Naive thymus-derived CD8-positive, alpha-beta T cell (primary cell): ENCODE results near the gene ATP9A. TPM values are rescaled to one million over a fixed set of nuclear protein-coding genes. Genes with fewer than 3 reads are reported as not detected.
A peak's percentile ranks its signal among the peaks of the same experiment; 100 is the strongest.

Experiments used
- ATAC-seq, 2 donors: fragments of 150-1000 bp; cut with Tn5 transposase in 1 of 2; sonication (Bioruptor Pico), chemical (Tn5 transposase) in 1 of 2; 1 replicate in 1 of 2; 2 replicates in 1 of 2; pipeline ENCODE4 v1.10.0; 2021; ENCODE audit warnings: mild to moderate bottlenecking in 2 of 2, moderate library complexity in 2 of 2
- POLR2A ChIA-PET: fragments of 350-600 bp; sonication (Branson Sonifier 250); formaldehyde crosslinking; loops from one replicate; lab custom pipeline; 2021; ENCODE audit warnings: antibody characterized with exemption; lab: Charles Lee
- DNase-seq, 10 donors: peaks; one replicate each; pipeline versions ENCODE4 v3.0.0 to v3.0.0-alpha.2; 2020 to 2022
- H3K27ac Mint-ChIP-seq, 10 donors: one replicate each; pipeline ENCODE4 v1.8.0; 2020 to 2022; ENCODE audit warnings: mild to moderate bottlenecking in 10 of 10, mixed read lengths in 10 of 10, moderate library complexity in 4 of 10, inconsistent platforms in 1 of 10
- H3K27me3 Mint-ChIP-seq, 5 donors: one replicate each; pipeline ENCODE4 v1.8.0; 2021 to 2022; ENCODE audit warnings: mixed read lengths in 5 of 5
- H3K36me3 Mint-ChIP-seq, 3 donors: one replicate each; pipeline ENCODE4 v1.8.0; 2020 to 2022; ENCODE audit warnings: mixed read lengths in 3 of 3, mild to moderate bottlenecking in 2 of 3, inconsistent platforms in 1 of 3
- H3K4me1 Mint-ChIP-seq, 4 donors: one replicate each; pipeline ENCODE4 v1.8.0; 2021 to 2022; ENCODE audit warnings: mixed read lengths in 4 of 4
- H3K4me3 Mint-ChIP-seq, 10 donors: one replicate each; pipeline ENCODE4 v1.8.0; 2020 to 2022; ENCODE audit warnings: mild to moderate bottlenecking in 10 of 10, mixed read lengths in 10 of 10, moderate library complexity in 6 of 10, inconsistent platforms in 1 of 10
- H3K9me3 Mint-ChIP-seq, 9 donors: one replicate each; pipeline ENCODE4 v1.8.0; 2020 to 2022; ENCODE audit warnings: mixed read lengths in 9 of 9, mild to moderate bottlenecking in 3 of 9, inconsistent platforms in 1 of 9, moderate library complexity in 1 of 9
- polyA plus RNA-seq, 3 donors: library from polyadenylated mRNA; unstranded; fragments of 300-500 nt; fragmentation: Illumina TruSeq; gene quantifications; one replicate each; pipeline ENCODE4 v1.2.3, GENCODE V29; 2021
- total RNA-seq, 8 experiments: library from RNA in 2 of 8; stranded (reverse) in 2 of 8; gene quantifications; one replicate each; pipeline ENCODE4 v1.2.3 and lab custom pipeline; 2021 to 2026

ATP9A gene
- total and polyA plus RNA-seq, 5 experiments from 2014 or later: 0.08 to 0.19 TPM; not detected in 3

DNA sequence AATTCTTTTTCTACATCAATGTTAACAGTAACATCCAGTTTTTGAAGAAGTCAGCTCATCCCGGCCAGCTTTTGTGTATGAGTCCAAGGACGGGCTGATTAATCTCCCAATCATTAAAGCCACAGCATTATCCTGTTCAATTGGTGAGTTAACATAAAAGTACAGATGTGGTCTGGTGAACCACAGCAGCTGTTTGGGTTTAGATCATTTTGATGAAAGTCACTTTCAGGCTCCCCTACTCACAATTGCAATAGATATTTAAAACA is 156.6 kb downstream of the ATP9A start:
- POLR2A ChIA-PET: no interaction called here
- Mint-ChIP-seq H3K4me1 (no peaks in the 10 kb centered on the region), H3K9me3 (no peaks in the 10 kb centered on the region), H3K27me3 (peaks cover 0 to 8% (median 2%) of the 10 kb centered on the region in 5 donors), H3K36me3 (no peaks in the 10 kb centered on the region), H3K4me3 (no peak overlapping the region), H3K27ac (no peak overlapping the region)
- no peak for ATAC-seq
- DNase-seq: no peak

DNA sequence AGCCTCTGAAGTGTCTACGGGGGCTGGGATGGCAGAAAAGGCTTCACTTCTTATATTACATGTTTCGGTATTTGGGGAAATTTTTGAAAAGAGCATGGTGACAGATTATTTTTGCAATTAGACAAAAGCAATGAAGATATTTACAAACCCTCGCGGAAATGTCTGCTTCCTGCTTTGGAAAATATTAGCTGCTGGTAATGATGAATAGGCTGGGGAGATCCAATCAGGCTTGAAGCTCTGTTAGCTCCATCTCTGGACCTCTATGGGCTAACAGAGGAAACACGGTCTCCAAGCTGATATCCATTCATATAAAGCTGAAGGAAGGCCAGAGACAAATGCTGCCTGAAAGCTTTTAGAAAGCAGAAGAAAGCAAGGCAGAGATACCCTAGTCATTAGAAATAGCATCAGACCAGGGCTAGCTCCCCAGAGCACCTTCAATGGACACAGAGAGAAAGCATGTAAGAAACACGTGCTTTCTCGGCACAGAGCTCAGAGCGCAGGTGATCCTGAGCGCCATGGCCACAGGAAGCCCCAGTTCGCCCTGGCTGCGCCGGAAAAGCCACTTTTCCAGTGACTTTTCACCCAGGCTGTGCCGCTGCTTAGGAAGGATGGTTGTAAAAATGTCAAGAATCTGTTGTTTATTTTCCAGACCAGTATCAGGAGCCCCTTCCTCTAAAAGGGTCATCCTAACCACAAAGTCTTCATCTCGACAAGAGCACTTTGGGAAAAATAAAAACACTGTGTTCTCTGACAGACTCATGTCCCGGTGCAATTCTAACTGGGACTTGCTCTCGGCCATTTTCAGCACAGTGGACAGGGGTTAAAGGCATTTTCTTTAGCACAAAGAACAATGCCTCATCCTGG is 157.2 kb downstream of the ATP9A start:
- Mint-ChIP-seq H3K9me3 (no peaks in the 10 kb centered on the region), H3K27me3 (peaks cover 0 to 8% (median 2%) of the 10 kb centered on the region in 5 donors), H3K4me1 (no peaks in the 10 kb centered on the region), H3K36me3 (no peaks in the 10 kb centered on the region), H3K27ac (no peak overlapping the region), H3K4me3 (no peak overlapping the region)
- no peak for ATAC-seq
- POLR2A ChIA-PET: no interaction called here
- DNase-seq: no peak

- Mint-ChIP-seq H3K36me3 (no peaks in the 10 kb centered on the region), H3K4me3 (no peak overlapping the region), H3K9me3 (no peaks in the 10 kb centered on the region), H3K4me1 (no peaks in the 10 kb centered on the region), H3K27ac (peak overlapping the region in 1 of 10 donors; percentile 12), H3K27me3 (peaks cover 0 to 8% (median 2%) of the 10 kb centered on the region in 5 donors)
- POLR2A ChIA-PET: no interaction called here
- no peak for DNase-seq
- no peak for ATAC-seq
Measured at GRCh38 chr20:51610111-51610510, 158.1 kb downstream of the ATP9A start.

GRCh38 chr20:51609251-51609650 is 158.9 kb downstream of the ATP9A start:
- peaks cover 0 to 9% (median 2%) of the 10 kb centered on the region in 5 donors for H3K27me3 Mint-ChIP-seq
- POLR2A ChIA-PET: no interaction called here
- H3K9me3 Mint-ChIP-seq: no peaks in the 10 kb centered on the region
- ATAC-seq: no peak
- no peak overlapping the region for H3K4me3 Mint-ChIP-seq
- no peaks in the 10 kb centered on the region for H3K36me3 Mint-ChIP-seq
- no peak overlapping the region for H3K27ac Mint-ChIP-seq
- H3K4me1 Mint-ChIP-seq: no peaks in the 10 kb centered on the region
- no peak for DNase-seq

DNA sequence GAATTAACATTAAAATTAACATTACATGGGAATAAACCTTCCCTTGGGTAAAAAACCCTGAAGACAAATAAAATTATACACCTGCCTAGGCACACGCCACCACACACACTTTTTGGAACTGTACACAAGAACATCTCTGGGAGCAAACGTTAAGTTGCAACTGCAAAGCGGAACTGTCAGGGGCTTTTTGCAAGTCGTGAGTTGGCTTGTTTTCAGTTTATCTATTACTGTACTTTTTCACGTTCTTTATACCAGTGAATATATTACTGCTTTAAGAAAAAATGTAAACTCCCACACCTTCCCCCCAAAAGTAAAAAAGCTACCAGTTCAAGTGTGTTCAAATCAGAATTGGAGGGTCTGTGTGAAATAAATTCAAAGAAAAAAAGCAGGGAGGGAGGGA is 160.1 kb downstream of the ATP9A start:
- no peaks in the 10 kb centered on the region for H3K36me3 Mint-ChIP-seq
- POLR2A ChIA-PET: no interaction called here
- peak overlapping the region in 1 of 10 donors; percentile 37 for H3K4me3 Mint-ChIP-seq
- no peaks in the 10 kb centered on the region for H3K4me1 Mint-ChIP-seq
- no peaks in the 10 kb centered on the region for H3K9me3 Mint-ChIP-seq
- peaks cover 0 to 9% (median 2%) of the 10 kb centered on the region in 5 donors for H3K27me3 Mint-ChIP-seq
- DNase-seq (no peak), ATAC-seq (no peak)
- peak overlapping the region in 1 of 10 donors; percentile 25 for H3K27ac Mint-ChIP-seq

DNA sequence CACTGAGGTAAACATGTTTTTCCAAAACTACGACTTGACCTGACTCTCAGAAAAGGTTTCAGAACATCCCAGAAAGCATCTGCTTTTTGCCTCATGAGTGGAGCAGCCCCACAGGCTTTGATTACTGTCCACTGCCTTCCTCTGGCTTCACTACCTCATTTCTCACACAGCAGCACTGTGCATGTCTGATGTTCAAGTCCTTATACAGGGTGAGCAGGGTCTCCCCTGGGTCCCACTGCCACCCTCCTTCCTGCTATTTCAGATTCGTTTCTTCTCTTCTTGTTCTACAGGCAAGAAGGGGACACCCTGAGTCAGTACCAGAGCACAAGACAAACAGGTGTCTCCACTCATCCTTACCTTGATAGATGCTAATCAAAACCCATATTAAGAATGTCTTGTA is 161.0 kb downstream of the ATP9A start:
- Mint-ChIP-seq H3K9me3 (no peaks in the 10 kb centered on the region), H3K36me3 (no peaks in the 10 kb centered on the region), H3K27me3 (peaks cover 0 to 9% (median 0%) of the 10 kb centered on the region in 5 donors), H3K4me3 (no peak overlapping the region), H3K27ac (no peak overlapping the region), H3K4me1 (no peaks in the 10 kb centered on the region)
- ATAC-seq (no peak), DNase-seq (no peak)
- POLR2A ChIA-PET: no interaction called here

DNA sequence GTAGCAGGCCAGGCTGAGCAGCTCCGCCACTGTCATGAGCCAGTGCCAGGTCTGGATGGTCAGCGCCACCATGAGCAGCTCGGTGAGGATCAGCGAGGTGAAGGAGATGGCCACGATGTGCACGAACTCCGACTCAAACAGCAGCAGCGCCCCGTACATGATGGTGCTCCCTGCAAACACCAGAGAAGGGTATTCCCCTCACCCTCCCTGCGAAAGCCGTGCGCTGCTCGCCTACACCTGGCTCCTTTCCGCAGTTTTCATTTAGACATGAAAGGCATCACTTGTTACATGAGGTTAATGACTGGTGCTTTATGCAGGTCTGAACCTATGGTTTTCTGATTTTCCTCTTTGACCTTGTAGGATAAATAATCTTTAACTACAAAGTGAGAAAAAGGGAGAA is 163.3 kb downstream of the ATP9A start:
- H3K36me3 Mint-ChIP-seq: no peaks in the 10 kb centered on the region
- POLR2A ChIA-PET: no interaction called here
- H3K9me3 Mint-ChIP-seq: no peaks in the 10 kb centered on the region
- ATAC-seq (no peak), DNase-seq (no peak)
- peak overlapping the region in 1 of 10 donors; percentile 41 for H3K27ac Mint-ChIP-seq
- peaks cover 0 to 5% (median 0%) of the 10 kb centered on the region in 5 donors for H3K27me3 Mint-ChIP-seq
- H3K4me1 Mint-ChIP-seq: no peaks in the 10 kb centered on the region
- no peak overlapping the region for H3K4me3 Mint-ChIP-seq

- H3K36me3 Mint-ChIP-seq: no peaks in the 10 kb centered on the region
- POLR2A ChIA-PET: no interaction called here
- no peak overlapping the region for H3K4me3 Mint-ChIP-seq
- H3K27me3 Mint-ChIP-seq: peaks cover 0 to 8% (median 0%) of the 10 kb centered on the region in 5 donors
- no peak for ATAC-seq
- DNase-seq: no peak
- no peaks in the 10 kb centered on the region for H3K9me3 Mint-ChIP-seq
- H3K27ac Mint-ChIP-seq: no peak overlapping the region
- no peaks in the 10 kb centered on the region for H3K4me1 Mint-ChIP-seq
Measured at GRCh38 chr20:51602131-51602530, 166.1 kb downstream of the ATP9A start.

- H3K36me3 Mint-ChIP-seq: no peaks in the 10 kb centered on the region
- no peaks in the 10 kb centered on the region for H3K9me3 Mint-ChIP-seq
- H3K4me3 Mint-ChIP-seq: no peak overlapping the region
- H3K27me3 Mint-ChIP-seq: peaks cover 0 to 8% (median 0%) of the 10 kb centered on the region in 5 donors
- H3K4me1 Mint-ChIP-seq: peaks cover 0 to under 1% (median 0%) of the 10 kb centered on the region in 4 donors
- POLR2A ChIA-PET: no interaction called here
- DNase-seq (no peak), ATAC-seq (no peak)
- no peak overlapping the region for H3K27ac Mint-ChIP-seq
Measured at GRCh38 chr20:51600950-51601349, 167.2 kb downstream of the ATP9A start.

DNA sequence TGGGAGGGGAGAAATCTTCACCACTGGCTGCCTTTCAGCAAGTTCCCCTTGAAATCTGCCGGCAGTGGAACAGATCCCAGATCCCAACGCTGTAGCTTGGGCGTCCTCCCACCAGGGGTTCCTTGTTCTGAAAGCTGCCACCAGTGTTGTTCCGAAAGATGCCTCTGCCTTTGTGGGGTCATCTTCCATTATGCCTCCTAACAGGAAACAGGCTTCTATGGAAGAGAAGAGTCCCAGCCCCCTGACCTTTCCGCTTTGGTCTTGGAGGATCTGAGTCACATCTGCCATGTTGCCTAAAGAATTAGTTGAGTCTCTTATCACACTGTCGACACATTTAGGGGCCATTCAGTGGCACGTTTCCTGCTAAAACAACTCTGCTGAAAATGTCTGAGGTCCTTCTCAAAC is 168.2 kb downstream of the ATP9A start:
- no peak for DNase-seq
- no peaks in the 10 kb centered on the region for H3K36me3 Mint-ChIP-seq
- H3K9me3 Mint-ChIP-seq: no peaks in the 10 kb centered on the region
- ATAC-seq: no peak
- H3K27me3 Mint-ChIP-seq: peaks cover 0 to 7% (median 0%) of the 10 kb centered on the region in 5 donors
- H3K4me1 Mint-ChIP-seq: peaks cover 0 to 6% (median 2%) of the 10 kb centered on the region in 4 donors
- H3K27ac Mint-ChIP-seq: no peak overlapping the region
- POLR2A ChIA-PET: no interaction called here
- H3K4me3 Mint-ChIP-seq: no peak overlapping the region

DNA sequence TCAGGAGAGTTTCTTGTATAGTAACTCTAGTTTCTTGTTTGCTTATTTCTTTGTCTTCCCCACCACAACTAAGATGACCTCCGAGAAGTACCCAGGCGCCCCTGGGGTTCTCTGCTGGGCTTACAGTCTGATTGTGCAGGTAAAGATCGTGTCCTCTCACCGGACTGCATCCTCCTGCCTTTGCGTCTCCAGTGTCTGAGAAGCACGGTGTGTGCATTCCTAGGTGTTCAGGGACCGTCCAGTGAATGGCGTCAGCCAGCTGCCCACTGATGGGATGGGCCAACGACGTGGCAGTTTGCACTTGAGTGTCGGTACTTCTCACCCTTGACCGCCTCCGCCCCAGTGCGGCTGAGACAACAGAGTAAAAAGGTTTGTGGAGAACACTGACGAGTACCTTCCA is 169.6 kb downstream of the ATP9A start:
- H3K4me1 Mint-ChIP-seq: peaks cover 2 to 16% (median 11%) of the 10 kb centered on the region in 4 donors
- POLR2A ChIA-PET: no interaction called here
- DNase-seq (no peak), ATAC-seq (no peak)
- no peaks in the 10 kb centered on the region for H3K9me3 Mint-ChIP-seq
- no peak overlapping the region for H3K4me3 Mint-ChIP-seq
- peaks cover 0 to 6% (median 0%) of the 10 kb centered on the region in 5 donors for H3K27me3 Mint-ChIP-seq
- H3K27ac Mint-ChIP-seq: no peak overlapping the region
- no peaks in the 10 kb centered on the region for H3K36me3 Mint-ChIP-seq

- ATAC-seq: no peak
- H3K27ac Mint-ChIP-seq: peak overlapping the region in 1 of 10 donors; percentile 63
- H3K4me3 Mint-ChIP-seq: no peak overlapping the region
- no peaks in the 10 kb centered on the region for H3K36me3 Mint-ChIP-seq
- H3K4me1 Mint-ChIP-seq: peaks cover 2 to 16% (median 11%) of the 10 kb centered on the region in 4 donors
- no peak for DNase-seq
- POLR2A ChIA-PET: no interaction called here
- no peaks in the 10 kb centered on the region for H3K9me3 Mint-ChIP-seq
- H3K27me3 Mint-ChIP-seq: peaks cover 0 to 6% (median 0%) of the 10 kb centered on the region in 5 donors
Measured at GRCh38 chr20:51597389-51598231, 170.6 kb downstream of the ATP9A start.
